ENCODE measurements around the gene RPS21.
"Not testable (repeated sequence)": the region's sequence is repeated elsewhere in the genome, so short reads cannot be mapped to it uniquely, and the experiment has no call there.

Gene RPS21

GRCh38 chr20:62363920-62364851 lies 22.7 kb upstream of the RPS21 start:
- no peak for FAIRE-seq

GRCh38 chr20:62364911-62365736 lies 21.8 kb upstream of the RPS21 start:
- FAIRE-seq = no peak
- no peak for DNase-seq (ENCODE audit: insufficient read length, low spot score)

More at GRCh38 chr20:62363920-62364851, 22.7 kb upstream of the RPS21 start:
- DNase-seq (ENCODE audit: insufficient read length, low spot score) = no peak

- FAIRE-seq = no peak
Observed at GRCh38 chr20:62365814-62366369, 21.0 kb upstream of the RPS21 start.

GRCh38 chr20:62366370-62367135 lies 20.4 kb upstream of the RPS21 start:
- DNase-seq (ENCODE audit: insufficient read length, low spot score) (no peak), FAIRE-seq (no peak)

More at GRCh38 chr20:62365814-62366369, 21.0 kb upstream of the RPS21 start:
- no peak for DNase-seq (ENCODE audit: insufficient read length, low spot score)

GRCh38 chr20:62367136-62367632 lies 19.7 kb upstream of the RPS21 start, which contains the start of gene LAMA5:
Gene LAMA5, minus strand, starts transcription at chr20:62367312. Its CDS starts 67 bp downstream, at chr20:62367245.
- DNase-seq (ENCODE audit: insufficient read length, low spot score) (peak; percentile 74), FAIRE-seq (no peak)

- DNase-seq (ENCODE audit: insufficient read length, low spot score) = no peak
- no peak for FAIRE-seq
Observed at GRCh38 chr20:62367633-62368391, 19.1 kb upstream of the RPS21 start.

GRCh38 chr20:62368392-62368975 lies 18.4 kb upstream of the RPS21 start:
- FAIRE-seq (no peak), DNase-seq (ENCODE audit: insufficient read length, low spot score) (no peak)

- no peak for FAIRE-seq
- no peak for DNase-seq (ENCODE audit: insufficient read length, low spot score)
Observed at GRCh38 chr20:62368976-62369814, 17.7 kb upstream of the RPS21 start.

- FAIRE-seq (no peak), DNase-seq (ENCODE audit: insufficient read length, low spot score) (no peak)
Observed at GRCh38 chr20:62369815-62370114, 17.1 kb upstream of the RPS21 start.

GRCh38 chr20:62370115-62370806 lies 16.6 kb upstream of the RPS21 start:
- DNase-seq (ENCODE audit: insufficient read length, low spot score) (no peak), FAIRE-seq (no peak)

- DNase-seq (ENCODE audit: insufficient read length, low spot score) (no peak), FAIRE-seq (no peak)
Observed at GRCh38 chr20:62370807-62371587, 15.9 kb upstream of the RPS21 start.

GRCh38 chr20:62371588-62372041 lies 15.3 kb upstream of the RPS21 start:
- DNase-seq (ENCODE audit: insufficient read length, low spot score) (no peak), FAIRE-seq (no peak)

- no peak for DNase-seq (ENCODE audit: insufficient read length, low spot score)
- no peak for FAIRE-seq
Observed at GRCh38 chr20:62372042-62372993, 14.6 kb upstream of the RPS21 start.

GRCh38 chr20:62373631-62374179 lies 13.2 kb upstream of the RPS21 start:
- not testable (repeated sequence) for DNase-seq (ENCODE audit: insufficient read length, low spot score); FAIRE-seq

- no peak for FAIRE-seq
Observed at GRCh38 chr20:62374331-62375152, 12.4 kb upstream of the RPS21 start.

More at GRCh38 chr20:62374331-62375152, 12.4 kb upstream of the RPS21 start:
- no peak for DNase-seq (ENCODE audit: insufficient read length, low spot score)

Measured in GM19239 (cell line).